Osteoblast (primary cell): Measurements from ENCODE around the gene MTA3. TPM values are rescaled to one million over a fixed set of nuclear protein-coding genes. Genes with fewer than 3 reads are reported as not detected.

ENCODE experiments used
- DNase-seq: peaks from one replicate; pipeline ENCODE4 v3.0.0; 2011; ENCODE audit warnings: low spot score, mixed read lengths; ENCODE audit not compliant: insufficient read length; ENCODE audit errors: missing footprints
- H2AFZ ChIP-seq: 2 replicates; pipeline ENCODE4 v1.6.0; 2011; ENCODE audit warnings: mild to moderate bottlenecking, low read length
- H3K27ac ChIP-seq: 2 replicates; pipeline ENCODE4 v1.5.1; 2011; ENCODE audit warnings: mild to moderate bottlenecking, low read depth, low read length, moderate library complexity
- H3K27me3 ChIP-seq: 2 replicates; pipeline ENCODE4 v1.6.0; 2012; ENCODE audit warnings: mild to moderate bottlenecking, control low read depth, inconsistent platforms, low read length, moderate library complexity; ENCODE audit not compliant: insufficient read depth
- H3K36me3 ChIP-seq: 2 replicates; pipeline ENCODE4 v1.5.1; 2011; ENCODE audit warnings: mild to moderate bottlenecking, low read length, control low read depth, moderate library complexity; ENCODE audit not compliant: insufficient read depth
- H3K4me1 ChIP-seq: 2 replicates; pipeline ENCODE4 v1.5.1; 2011; ENCODE audit warnings: mild to moderate bottlenecking, low read length, control low read depth, moderate library complexity; ENCODE audit not compliant: insufficient read depth
- H3K4me2 ChIP-seq: 2 replicates; pipeline ENCODE4 v1.6.0; 2011; ENCODE audit warnings: mild to moderate bottlenecking, low read length; ENCODE audit not compliant: insufficient read depth
- H3K4me3 ChIP-seq: fragments of 200-600 bp; sonication (generic); 3 replicates; pipeline ENCODE4 v1.5.1; 2012; ENCODE audit warnings: mild to moderate bottlenecking, low read length, inconsistent platforms; ENCODE audit not compliant: insufficient read depth
- H3K79me2 ChIP-seq: 2 replicates; pipeline ENCODE4 v1.6.0; 2012; ENCODE audit warnings: mild to moderate bottlenecking, low read length, control low read depth, inconsistent platforms; ENCODE audit not compliant: insufficient read depth
- H3K9me3 ChIP-seq: 2 replicates; pipeline ENCODE4 v1.5.1; 2011; ENCODE audit warnings: low read depth, low read length, control low read depth
- H4K20me1 ChIP-seq: 2 replicates; pipeline ENCODE4 v1.6.0; 2012; ENCODE audit warnings: mild to moderate bottlenecking, low read length, control low read depth; ENCODE audit not compliant: insufficient read depth
- total RNA-seq: library from RNA; depleted of rRNA; stranded (reverse); fragments of >200 nt; gene quantifications from 2 replicates; pipeline ENCODE4 v1.2.3, GENCODE V29; 2012
- TF ChIP-seq, protein P1 (sequence below): IDR thresholded peaks from 2 replicates; pipeline ENCODE4 v1.5.1; 2011; ENCODE audit warnings: mild to moderate bottlenecking, low read depth, low read length, moderate library complexity; ENCODE audit errors: extremely low read depth

MTA3 gene
- total RNA-seq, 1 donor, result 29.3 TPM

DNA sequence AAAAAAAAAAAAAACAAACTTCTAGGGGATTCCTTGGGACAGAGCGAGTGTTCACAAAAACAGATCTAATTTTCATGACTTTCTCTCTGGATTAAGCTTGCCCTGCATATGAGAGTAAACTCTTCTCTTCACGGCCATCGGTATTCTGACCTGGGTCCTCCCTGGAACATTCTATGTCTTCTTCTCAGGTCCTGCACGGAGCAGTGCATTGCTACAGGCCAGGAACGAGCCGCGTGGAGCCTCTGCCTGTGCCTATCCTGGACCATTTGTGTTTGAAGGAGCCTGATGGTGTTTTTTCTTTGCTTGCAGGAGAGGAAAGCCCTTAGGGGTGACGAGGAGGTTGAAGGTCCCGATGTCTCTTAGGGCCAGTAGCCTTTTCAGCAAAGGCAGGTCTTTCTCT, 197.3 kb downstream of the MTA3 start:
- Histone ChIP-seq H3K9me3 (no peaks in the 10 kb centered on the region), H2AFZ (no peak overlapping the region), H3K27ac (no peak overlapping the region), H3K27me3 (no peaks in the 10 kb centered on the region), H3K4me2 (no peak overlapping the region), H3K4me3 (no peak overlapping the region), H3K36me3 (no peaks in the 10 kb centered on the region), H3K4me1 (no peaks in the 10 kb centered on the region), H3K79me2 (no peaks in the 10 kb centered on the region), H4K20me1 (no peaks in the 10 kb centered on the region)
- peak; percentile 60 for DNase-seq
- TF ChIP-seq, protein P1, sequence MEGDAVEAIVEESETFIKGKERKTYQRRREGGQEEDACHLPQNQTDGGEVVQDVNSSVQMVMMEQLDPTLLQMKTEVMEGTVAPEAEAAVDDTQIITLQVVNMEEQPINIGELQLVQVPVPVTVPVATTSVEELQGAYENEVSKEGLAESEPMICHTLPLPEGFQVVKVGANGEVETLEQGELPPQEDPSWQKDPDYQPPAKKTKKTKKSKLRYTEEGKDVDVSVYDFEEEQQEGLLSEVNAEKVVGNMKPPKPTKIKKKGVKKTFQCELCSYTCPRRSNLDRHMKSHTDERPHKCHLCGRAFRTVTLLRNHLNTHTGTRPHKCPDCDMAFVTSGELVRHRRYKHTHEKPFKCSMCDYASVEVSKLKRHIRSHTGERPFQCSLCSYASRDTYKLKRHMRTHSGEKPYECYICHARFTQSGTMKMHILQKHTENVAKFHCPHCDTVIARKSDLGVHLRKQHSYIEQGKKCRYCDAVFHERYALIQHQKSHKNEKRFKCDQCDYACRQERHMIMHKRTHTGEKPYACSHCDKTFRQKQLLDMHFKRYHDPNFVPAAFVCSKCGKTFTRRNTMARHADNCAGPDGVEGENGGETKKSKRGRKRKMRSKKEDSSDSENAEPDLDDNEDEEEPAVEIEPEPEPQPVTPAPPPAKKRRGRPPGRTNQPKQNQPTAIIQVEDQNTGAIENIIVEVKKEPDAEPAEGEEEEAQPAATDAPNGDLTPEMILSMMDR, result no peak

DNA sequence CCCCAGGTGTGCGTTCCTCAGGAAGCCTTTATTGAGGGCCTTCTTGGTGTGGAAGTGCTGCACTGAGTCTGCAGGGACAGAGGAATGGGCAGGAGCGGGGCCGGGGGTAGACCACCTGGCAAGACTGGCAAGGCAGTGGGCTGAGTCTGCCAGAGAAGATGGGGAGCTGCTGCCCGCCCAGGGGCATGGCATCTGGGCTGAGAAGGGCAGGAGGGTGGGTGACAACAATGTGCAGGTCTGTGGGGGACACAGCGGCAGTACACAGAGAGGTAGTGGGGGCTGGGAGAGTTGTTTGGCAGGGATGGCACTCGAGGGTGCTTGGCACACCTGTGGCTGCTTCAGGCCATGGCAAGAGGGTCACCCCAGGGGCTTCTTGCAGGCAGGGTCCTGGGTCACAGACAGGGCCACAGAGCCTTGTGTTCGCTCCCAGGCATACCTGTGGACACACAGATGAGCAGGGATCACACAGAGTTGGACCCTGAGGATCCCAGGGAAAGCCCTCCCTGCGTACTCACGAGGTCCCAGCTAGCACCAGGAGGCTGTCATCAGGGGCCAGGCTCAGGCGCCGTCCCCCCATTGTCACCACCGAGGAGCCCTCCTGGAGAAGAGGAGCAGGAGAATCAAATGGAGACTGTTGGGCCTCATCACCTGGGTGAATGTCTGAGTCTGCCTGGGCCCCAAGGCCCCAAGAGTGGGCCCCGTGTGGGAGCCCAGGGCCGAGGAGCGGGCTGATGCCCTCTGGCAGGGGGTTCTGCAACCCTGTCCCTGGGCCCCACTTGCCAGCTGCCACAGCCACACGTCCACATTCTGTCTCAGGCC, 198.9 kb downstream of the MTA3 start:
- Histone ChIP-seq H3K27me3 (no peaks in the 10 kb centered on the region), H3K36me3 (no peaks in the 10 kb centered on the region), H3K4me3 (no peak overlapping the region), H3K9me3 (no peaks in the 10 kb centered on the region), H4K20me1 (no peaks in the 10 kb centered on the region), H3K4me1 (no peaks in the 10 kb centered on the region), H3K27ac (no peak overlapping the region), H2AFZ (no peak overlapping the region), H3K4me2 (no peak overlapping the region), H3K79me2 (no peaks in the 10 kb centered on the region)
- peak; percentile 56 for DNase-seq
- TF ChIP-seq, protein P1, result no peak

DNA sequence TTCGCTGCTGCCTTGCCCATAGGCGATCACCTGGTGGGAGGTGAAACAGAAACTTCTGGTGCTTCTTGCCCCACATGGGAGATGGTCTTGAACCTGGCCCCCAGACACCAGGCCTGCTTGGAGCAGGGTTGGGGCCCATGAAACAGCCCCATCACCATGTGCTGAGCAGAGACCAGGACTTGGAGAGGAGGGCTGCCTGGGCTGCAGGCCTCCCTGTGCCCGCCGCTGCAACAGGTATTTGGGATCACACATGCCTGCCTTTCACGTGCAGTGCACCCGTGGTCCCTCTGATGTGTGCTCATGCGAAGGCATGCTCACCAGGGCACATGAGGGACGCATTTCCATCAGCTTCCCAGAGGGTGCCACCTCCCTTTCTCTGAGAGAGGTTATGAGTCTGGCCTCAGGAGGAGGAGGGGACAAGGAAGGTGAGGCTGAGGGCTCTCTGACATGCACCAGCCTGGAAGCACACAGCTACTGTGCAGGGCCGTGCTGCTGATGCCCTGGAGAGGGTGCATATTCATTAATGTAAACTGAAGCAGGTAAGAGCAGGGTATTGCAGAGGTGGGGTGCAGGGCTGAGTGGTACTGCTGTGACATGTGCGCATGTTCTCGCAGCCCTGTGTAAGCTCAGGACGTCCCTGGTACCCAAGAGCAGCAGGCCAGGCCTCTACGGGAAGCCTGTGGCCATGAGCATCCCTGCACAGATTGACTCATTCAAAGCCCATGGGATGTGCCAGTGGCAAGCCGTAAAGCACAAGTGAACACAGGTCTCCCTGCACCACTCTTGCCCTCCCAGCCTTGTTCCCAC, 199.7 kb downstream of the MTA3 start:
- Histone ChIP-seq H2AFZ (no peak overlapping the region), H3K36me3 (no peaks in the 10 kb centered on the region), H3K79me2 (no peaks in the 10 kb centered on the region), H3K4me1 (no peaks in the 10 kb centered on the region), H3K4me2 (no peak overlapping the region), H4K20me1 (no peaks in the 10 kb centered on the region), H3K9me3 (no peaks in the 10 kb centered on the region), H3K4me3 (no peak overlapping the region), H3K27me3 (no peaks in the 10 kb centered on the region), H3K27ac (no peak overlapping the region)
- peak; percentile 65 for DNase-seq
- TF ChIP-seq, protein P1, result no peak

DNA sequence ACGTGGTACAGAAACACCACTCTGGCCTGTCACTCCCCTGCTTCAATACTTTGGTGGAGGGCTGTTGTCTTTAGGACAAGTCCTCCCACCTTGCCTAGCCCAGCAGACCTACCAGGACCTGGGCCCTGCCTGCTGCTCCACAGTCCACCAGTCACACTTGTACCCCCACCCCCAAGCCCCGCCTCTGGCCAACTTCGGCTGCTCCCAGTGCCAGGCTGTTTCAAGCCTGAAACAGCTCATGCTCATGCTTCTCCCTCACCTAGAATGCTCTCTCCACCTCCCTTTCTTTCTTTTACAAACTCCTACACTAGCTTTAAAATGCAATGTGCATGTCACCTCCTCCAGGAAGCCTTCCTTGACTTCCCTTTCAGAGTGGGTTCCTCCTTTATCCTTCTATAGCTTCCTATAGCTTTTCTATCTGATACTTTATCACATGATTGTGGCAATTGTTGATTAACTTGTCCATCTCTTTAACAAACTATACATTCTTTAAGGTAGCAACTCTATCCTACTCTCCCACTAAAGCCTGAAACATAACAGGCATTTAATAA, 200.3 kb downstream of the MTA3 start:
- H2AFZ ChIP-seq, result no peak overlapping the region
- no peaks in the 10 kb centered on the region for H3K27me3 ChIP-seq
- TF ChIP-seq, protein P1, result no peak
- H3K36me3 ChIP-seq, result no peaks in the 10 kb centered on the region
- H4K20me1 ChIP-seq, result no peaks in the 10 kb centered on the region
- H3K79me2 ChIP-seq, result no peaks in the 10 kb centered on the region
- no peaks in the 10 kb centered on the region for H3K9me3 ChIP-seq
- no peak overlapping the region for H3K4me2 ChIP-seq
- H3K4me1 ChIP-seq, result no peaks in the 10 kb centered on the region
- H3K27ac ChIP-seq, result no peak overlapping the region
- H3K4me3 ChIP-seq, result no peak overlapping the region
- peak; percentile 35 for DNase-seq
